PC-3 (cell line): ENCODE results near the gene GSTM3.
"Not testable (repeated sequence)": the region's sequence is repeated elsewhere in the genome, so short reads cannot be mapped to it uniquely, and the experiment has no call there.

Source experiments
- EZH2 ChIP-seq: fragments of 300-600 bp; sonication (generic); IDR thresholded peaks from one replicate; pipeline ENCODE4 v1.6.1; 2017; ENCODE audit warnings: antibody characterized with exemption, mild to moderate bottlenecking, low read length; ENCODE audit not compliant: unreplicated experiment
- EZH2phosphoT487 ChIP-seq: fragments of 300-600 bp; sonication (generic); IDR thresholded peaks from 2 replicates; pipeline ENCODE4 v1.6.1; 2018; ENCODE audit warnings: mild to moderate bottlenecking, antibody characterized with exemption, low read length, borderline replicate concordance
- TF ChIP-seq, protein P1 (sequence below): fragments of 300-600 bp; sonication (generic); conservative IDR thresholded peaks from 2 replicates; pipeline ENCODE4 v1.5.1; 2017; ENCODE audit warnings: antibody characterized with exemption, low read depth, mild to moderate bottlenecking, low read length

DNA sequence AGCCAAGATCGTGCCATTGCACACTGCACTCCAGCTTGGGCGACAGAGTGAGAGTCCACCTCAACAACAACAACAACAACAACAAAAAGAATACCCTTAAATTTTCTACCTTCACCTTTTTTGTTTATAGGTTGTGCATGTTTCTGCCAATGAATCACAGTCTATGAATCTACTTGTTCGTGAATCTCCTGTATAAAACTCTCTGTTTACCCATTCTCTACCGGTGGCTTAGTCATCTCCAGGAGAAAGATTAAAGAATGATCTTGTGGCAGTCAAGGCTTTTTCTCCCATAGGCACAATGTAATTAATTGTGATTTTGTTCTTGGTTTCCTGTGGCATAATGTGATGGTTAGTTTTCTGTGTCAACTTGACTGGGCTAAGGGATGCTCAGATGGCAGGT is 43.0 kb downstream of the GSTM3 start:
- TF ChIP-seq, protein P1, sequence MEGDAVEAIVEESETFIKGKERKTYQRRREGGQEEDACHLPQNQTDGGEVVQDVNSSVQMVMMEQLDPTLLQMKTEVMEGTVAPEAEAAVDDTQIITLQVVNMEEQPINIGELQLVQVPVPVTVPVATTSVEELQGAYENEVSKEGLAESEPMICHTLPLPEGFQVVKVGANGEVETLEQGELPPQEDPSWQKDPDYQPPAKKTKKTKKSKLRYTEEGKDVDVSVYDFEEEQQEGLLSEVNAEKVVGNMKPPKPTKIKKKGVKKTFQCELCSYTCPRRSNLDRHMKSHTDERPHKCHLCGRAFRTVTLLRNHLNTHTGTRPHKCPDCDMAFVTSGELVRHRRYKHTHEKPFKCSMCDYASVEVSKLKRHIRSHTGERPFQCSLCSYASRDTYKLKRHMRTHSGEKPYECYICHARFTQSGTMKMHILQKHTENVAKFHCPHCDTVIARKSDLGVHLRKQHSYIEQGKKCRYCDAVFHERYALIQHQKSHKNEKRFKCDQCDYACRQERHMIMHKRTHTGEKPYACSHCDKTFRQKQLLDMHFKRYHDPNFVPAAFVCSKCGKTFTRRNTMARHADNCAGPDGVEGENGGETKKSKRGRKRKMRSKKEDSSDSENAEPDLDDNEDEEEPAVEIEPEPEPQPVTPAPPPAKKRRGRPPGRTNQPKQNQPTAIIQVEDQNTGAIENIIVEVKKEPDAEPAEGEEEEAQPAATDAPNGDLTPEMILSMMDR: not testable (repeated sequence)
- not testable (repeated sequence) for TF ChIP-seq EZH2, EZH2phosphoT487
